Upper lobe of right lung (tissue), 1 donor: ENCODE data around the gene GLT6D1. TPM values are rescaled to one million over a fixed set of nuclear protein-coding genes. Genes with fewer than 3 reads are reported as not detected.

ENCODE experiments used
- ATAC-seq: fragments of 200-7000 bp; cut with Tn5 transposase; one replicate; pipeline ENCODE4 v1.9.1; 2020; ENCODE audit warnings: mild to moderate bottlenecking, moderate library complexity
- DNase-seq: peaks from one replicate; pipeline ENCODE4 v3.0.0-alpha.2; 2020
- H3K27ac ChIP-seq: fragments of 200-600 bp; one replicate; pipeline ENCODE4 v1.8.0; 2022
- H3K27me3 ChIP-seq: fragments of 200-600 bp; one replicate; pipeline ENCODE4 v1.8.0; 2022; ENCODE audit warnings: mild to moderate bottlenecking
- H3K36me3 ChIP-seq: fragments of 200-600 bp; one replicate; pipeline ENCODE4 v1.8.0; 2022
- H3K4me1 ChIP-seq: fragments of 200-600 bp; one replicate; pipeline ENCODE4 v1.8.0; 2022
- H3K4me3 ChIP-seq: fragments of 200-600 bp; one replicate; pipeline ENCODE4 v1.8.0; 2022; ENCODE audit warnings: mild to moderate bottlenecking
- H3K9me3 ChIP-seq: fragments of 200-600 bp; one replicate; pipeline ENCODE4 v1.8.0; 2022
- intact Hi-C: fragments of 100-400 bp; cut with DNase I; formaldehyde crosslinking; loops from one replicate; pipeline ENCODE4 v1.11.0; 2022
- total RNA-seq: library from RNA; stranded (reverse); fragmentation: NEBNext Ultra II Directional; extraction: Animal tissue kit (Norgen Biotek cat#: 25700); gene quantifications from one replicate; pipeline ENCODE4 v1.2.1, GENCODE V29; 2021
- TF ChIP-seq, protein P1 (sequence below): fragments of 200-600 bp; IDR thresholded peaks from one replicate; pipeline ENCODE4 v1.8.0; 2022; ENCODE audit warnings: antibody characterized with exemption
- donor health status: DM: no; HTN: yes; CAD: no; lungs with severe emphysema.

GLT6D1 gene
- total RNA-seq, 1 donor from 2014 or later, result not detected

DNA sequence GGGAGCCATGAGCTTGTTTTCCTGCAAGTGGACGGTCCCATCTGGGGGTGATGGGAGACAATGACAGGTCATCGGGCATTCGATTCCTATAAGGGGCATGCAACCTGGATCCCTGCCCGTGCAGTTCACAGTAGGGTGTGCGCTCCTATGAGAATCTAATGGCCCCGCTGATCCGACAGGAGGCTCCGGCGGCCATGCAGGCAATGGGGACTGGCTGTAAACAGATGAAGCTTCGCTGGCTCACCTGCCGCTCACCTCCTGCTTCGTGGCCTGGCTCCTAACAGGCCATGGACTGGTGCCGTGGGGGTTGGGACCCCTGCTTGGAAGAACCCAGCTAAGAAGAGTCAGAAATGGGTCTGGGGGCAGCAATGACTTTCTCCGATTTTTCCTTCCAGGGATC lies 56.8 kb downstream of the GLT6D1 start:
- no peaks in the 10 kb centered on the region for H3K36me3 ChIP-seq
- TF ChIP-seq, protein P1, sequence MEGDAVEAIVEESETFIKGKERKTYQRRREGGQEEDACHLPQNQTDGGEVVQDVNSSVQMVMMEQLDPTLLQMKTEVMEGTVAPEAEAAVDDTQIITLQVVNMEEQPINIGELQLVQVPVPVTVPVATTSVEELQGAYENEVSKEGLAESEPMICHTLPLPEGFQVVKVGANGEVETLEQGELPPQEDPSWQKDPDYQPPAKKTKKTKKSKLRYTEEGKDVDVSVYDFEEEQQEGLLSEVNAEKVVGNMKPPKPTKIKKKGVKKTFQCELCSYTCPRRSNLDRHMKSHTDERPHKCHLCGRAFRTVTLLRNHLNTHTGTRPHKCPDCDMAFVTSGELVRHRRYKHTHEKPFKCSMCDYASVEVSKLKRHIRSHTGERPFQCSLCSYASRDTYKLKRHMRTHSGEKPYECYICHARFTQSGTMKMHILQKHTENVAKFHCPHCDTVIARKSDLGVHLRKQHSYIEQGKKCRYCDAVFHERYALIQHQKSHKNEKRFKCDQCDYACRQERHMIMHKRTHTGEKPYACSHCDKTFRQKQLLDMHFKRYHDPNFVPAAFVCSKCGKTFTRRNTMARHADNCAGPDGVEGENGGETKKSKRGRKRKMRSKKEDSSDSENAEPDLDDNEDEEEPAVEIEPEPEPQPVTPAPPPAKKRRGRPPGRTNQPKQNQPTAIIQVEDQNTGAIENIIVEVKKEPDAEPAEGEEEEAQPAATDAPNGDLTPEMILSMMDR, result no peak
- no peak overlapping the region for H3K4me3 ChIP-seq
- no peak for DNase-seq
- H3K9me3 ChIP-seq, result no peaks in the 10 kb centered on the region
- no peak overlapping the region for H3K27ac ChIP-seq
- intact Hi-C loops, result no loop called here
- no peaks in the 10 kb centered on the region for H3K27me3 ChIP-seq
- ATAC-seq, result no peak
- no peaks in the 10 kb centered on the region for H3K4me1 ChIP-seq

DNA sequence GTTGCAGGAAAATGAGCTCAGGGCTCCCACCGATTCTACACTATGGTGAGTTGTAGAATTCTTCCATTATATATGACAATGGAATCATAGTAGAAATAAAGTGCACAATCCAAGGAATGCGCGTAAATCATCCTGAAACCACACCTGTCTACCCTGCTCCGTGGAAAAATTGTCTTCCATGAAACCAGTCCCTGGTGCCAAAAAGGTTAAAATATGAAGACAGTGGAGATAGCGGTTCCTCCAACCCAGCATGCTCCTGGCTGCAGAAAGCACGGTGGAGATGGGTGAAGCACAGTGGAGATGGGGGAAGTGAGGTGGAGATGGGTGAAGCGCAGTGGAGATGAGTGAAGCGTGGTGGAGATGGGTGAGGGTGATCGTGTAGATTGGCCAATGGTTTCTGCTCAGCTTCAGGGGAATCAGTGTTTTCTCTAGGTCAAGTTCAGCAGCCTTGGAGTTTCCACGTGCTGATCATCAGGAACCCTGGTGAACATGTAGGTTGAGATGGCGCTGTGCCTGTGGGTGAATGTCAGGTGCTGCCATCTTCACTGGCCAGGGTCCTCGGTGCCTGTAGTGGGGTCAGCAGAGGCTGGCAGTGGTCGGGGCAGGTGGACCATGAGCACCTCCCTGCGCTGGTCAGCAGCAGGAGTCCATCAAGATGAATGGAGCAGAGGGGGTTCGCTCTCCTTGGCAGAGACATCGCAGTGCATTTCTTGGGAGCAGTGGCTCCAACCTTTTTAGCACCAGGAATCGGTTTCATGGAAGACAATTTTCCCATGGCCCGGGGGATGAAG lies 57.5 kb downstream of the GLT6D1 start:
- H3K27me3 ChIP-seq, result no peaks in the 10 kb centered on the region

DNA sequence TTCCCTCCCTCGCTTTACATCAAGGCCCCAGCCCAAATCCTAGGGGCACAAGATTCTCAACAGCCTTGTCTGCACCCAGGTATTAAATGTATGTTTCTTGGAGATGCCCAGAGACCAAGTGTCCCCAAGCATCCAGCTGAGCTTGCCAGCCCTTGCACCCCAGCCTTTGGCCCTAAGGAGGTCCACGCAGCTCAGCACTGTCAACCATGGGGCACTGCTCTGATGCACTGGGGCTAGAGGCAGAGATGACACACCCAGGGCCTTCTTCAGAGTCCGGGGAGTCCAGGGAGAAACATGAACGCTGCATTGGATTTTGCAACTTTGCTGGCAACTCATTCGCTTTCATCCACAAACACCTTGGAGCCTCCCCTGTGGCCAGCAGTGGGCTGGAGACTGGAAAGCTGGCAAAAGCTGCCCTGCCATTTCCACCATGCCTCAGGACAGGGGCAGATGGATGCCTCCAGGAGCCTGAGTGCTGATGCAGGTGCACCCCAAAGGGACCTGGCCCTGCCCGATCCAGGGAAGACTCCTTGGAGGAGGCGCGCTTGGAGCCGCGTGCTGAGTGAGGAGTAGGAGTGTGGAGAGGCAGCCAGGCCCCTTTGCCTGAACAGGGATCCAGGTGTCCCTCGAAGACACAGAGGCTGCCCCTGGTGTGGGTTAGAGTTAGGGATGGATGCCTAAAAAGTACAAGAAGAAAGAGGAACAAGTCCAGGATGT lies 58.5 kb downstream of the GLT6D1 start:
- intact Hi-C loops, result no loop called here
- H3K4me3 ChIP-seq, result no peak overlapping the region
- H3K36me3 ChIP-seq, result no peaks in the 10 kb centered on the region
- ATAC-seq (no peak), DNase-seq (no peak)
- no peak overlapping the region for H3K27ac ChIP-seq
- H3K27me3 ChIP-seq, result no peaks in the 10 kb centered on the region
- H3K4me1 ChIP-seq, result no peaks in the 10 kb centered on the region
- H3K9me3 ChIP-seq, result no peaks in the 10 kb centered on the region
- TF ChIP-seq, protein P1, result no peak

More for the DNA sequence above, 57.5 kb downstream of the GLT6D1 start:
- no peaks in the 10 kb centered on the region for H3K4me1 ChIP-seq
- TF ChIP-seq, protein P1, result no peak
- no peak overlapping the region for H3K4me3 ChIP-seq
- no peak for ATAC-seq
- H3K9me3 ChIP-seq, result no peaks in the 10 kb centered on the region
- H3K27ac ChIP-seq, result no peak overlapping the region
- no peak for DNase-seq
- no peaks in the 10 kb centered on the region for H3K36me3 ChIP-seq
- intact Hi-C loops, result no loop called here

DNA sequence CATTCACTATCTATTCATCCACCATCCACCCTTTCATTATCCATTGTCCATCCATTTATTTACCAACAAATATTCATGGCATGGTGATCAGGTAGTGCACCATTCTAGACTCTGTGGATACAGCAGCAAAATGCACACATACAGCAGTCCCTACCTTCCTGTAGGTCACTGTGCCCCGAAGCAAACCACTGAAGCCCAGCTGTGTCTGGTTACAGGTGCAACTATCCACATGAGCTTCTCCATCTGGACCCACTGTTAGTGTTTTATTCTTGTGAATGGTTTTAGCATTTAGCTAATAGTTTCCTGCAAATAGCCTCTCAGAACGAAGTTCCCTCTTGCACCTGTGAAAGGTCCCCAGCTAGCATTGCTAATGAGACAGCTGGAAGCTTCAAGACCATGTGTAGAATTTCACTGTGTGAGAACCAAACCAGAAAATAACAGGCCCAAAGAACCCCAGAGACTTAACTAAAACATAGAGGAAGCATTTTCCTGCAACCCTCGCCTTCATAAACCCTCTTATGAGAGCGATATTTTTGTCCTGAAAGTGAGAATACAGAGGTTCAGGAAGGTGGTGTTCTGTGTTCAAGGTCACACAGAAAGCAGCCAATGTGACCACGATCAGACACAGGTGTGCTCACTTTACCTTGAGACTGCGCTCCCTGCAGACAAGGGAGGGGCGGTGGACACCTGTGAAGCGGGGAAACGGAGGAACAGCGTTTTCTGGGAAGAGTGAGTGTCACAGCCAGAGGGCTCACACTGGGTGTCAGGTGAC lies 59.3 kb downstream of the GLT6D1 start:
- Histone ChIP-seq H3K4me3 (no peak overlapping the region), H3K27ac (no peak overlapping the region), H3K4me1 (no peaks in the 10 kb centered on the region), H3K27me3 (no peaks in the 10 kb centered on the region), H3K36me3 (no peaks in the 10 kb centered on the region), H3K9me3 (no peaks in the 10 kb centered on the region)
- intact Hi-C loops, result no loop called here
- ATAC-seq (no peak), DNase-seq (no peak)
- TF ChIP-seq, protein P1, result no peak

DNA sequence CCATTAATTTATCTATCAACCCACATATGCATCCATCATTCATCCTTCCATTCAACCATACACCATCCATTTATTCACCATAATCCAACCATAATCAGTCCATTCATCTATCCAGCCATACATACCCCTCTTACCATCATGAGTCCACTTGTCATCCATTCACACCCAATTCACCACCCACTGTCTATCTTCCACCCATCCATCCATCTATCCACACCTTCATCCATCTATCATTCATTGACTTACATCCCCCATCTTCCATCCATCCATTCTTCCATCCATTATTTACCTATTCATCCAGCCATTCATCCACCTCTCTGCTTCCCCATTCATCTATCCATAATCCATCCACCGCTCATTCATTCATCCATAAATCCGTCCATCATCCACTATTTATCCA lies 60.0 kb downstream of the GLT6D1 start:
- no peaks in the 10 kb centered on the region for H3K36me3 ChIP-seq
- ATAC-seq (no peak), DNase-seq (no peak)
- no peaks in the 10 kb centered on the region for H3K27me3 ChIP-seq
- no peaks in the 10 kb centered on the region for H3K4me1 ChIP-seq
- no peaks in the 10 kb centered on the region for H3K9me3 ChIP-seq
- no peak overlapping the region for H3K4me3 ChIP-seq
- intact Hi-C loops, result no loop called here
- TF ChIP-seq, protein P1, result no peak
- H3K27ac ChIP-seq, result no peak overlapping the region
